GM13976 (cell line): ENCODE results near the gene SLC31A1.

ENCODE experiments used
- DNase-seq: peaks from one replicate; pipeline ENCODE4 v3.0.0; 2012; ENCODE audit warnings: low spot score
- CTCF ChIP-seq: IDR thresholded peaks from 2 replicates; pipeline ENCODE4 v1.5.1; 2012; ENCODE audit warnings: borderline replicate concordance, mild to moderate bottlenecking; ENCODE audit not compliant: insufficient read depth; ENCODE audit errors: extremely low read depth, missing control alignments, control extremely low read depth
- in situ Hi-C: fragments of 300-500 bp; cut with MboI; formaldehyde crosslinking; loops from one replicate; pipeline ENCODE4 v1.12.0; 2022; ENCODE audit warnings: low sequenced_read_pairs, mixed read lengths, inconsistent platforms; ENCODE audit not compliant: unreplicated experiment

SLC31A1 gene

GRCh38 chr9:113216406-113216805 lies 4.9 kb upstream of the SLC31A1 start:
- no peak for TF ChIP-seq CTCF
- in situ Hi-C loops: no loop called here
- DNase-seq: no peak

GRCh38 chr9:113219186-113219936 lies 2.0 kb upstream of the SLC31A1 start:
- TF ChIP-seq CTCF: no peak
- in situ Hi-C loops: no loop called here
- peak; percentile 54 for DNase-seq

GRCh38 chr9:113219969-113220368 lies 1.4 kb upstream of the SLC31A1 start:
- in situ Hi-C loops: no loop called here
- DNase-seq: peak; percentile 55
- no peak for TF ChIP-seq CTCF

- no peak for TF ChIP-seq CTCF
- no peak for DNase-seq
- in situ Hi-C loops: no loop called here
These were observed 809 bp upstream of the SLC31A1 start for GRCh38 chr9:113220467-113221002.

GRCh38 chr9:113221800-113222481 lies 597 bp downstream of the SLC31A1 start:
- in situ Hi-C loops: no loop called here
- DNase-seq: no peak
- no peak for TF ChIP-seq CTCF

- no peak for DNase-seq
- in situ Hi-C loops: no loop called here
- no peak for TF ChIP-seq CTCF
These were observed 1.1 kb downstream of the SLC31A1 start for GRCh38 chr9:113222482-113222841.
